Measurements from ENCODE around the gene MTHFD2L. TPM values are rescaled to one million over a fixed set of nuclear protein-coding genes. Genes with fewer than 3 reads are reported as not detected.

Gene MTHFD2L
- total and polyA plus RNA-seq, 2 donors (not counting 3 experiments of a cell fraction or from before 2014, with no cell fraction given): 6.9 to 15.2 TPM

- ChIA-PET POLR2A (no interaction called here), CTCF (interaction anchor here (0.7 to 0.8 kb wide), 2 partner anchors 9 to 34 kb away, joined by 3 to 4 read pairs; no protein-coding TSS in a partner anchor)
- no peaks in the 10 kb centered on the region for H3K4me1 ChIP-seq (ENCODE audit: control insufficient read depth, extremely low read depth, insufficient read depth, low read length)
Measured at GRCh38 chr4:74223098-74223497, 65.2 kb downstream of the MTHFD2L start.

More at GRCh38 chr4:74223098-74223497, 65.2 kb downstream of the MTHFD2L start:
- no peaks in the 10 kb centered on the region for H3K36me3 ChIP-seq (ENCODE audit: control insufficient read depth in 2 of 2, extremely low read depth in 1 of 2, insufficient read depth in 2 of 2, low read length in 2 of 2)
- no peaks in the 10 kb centered on the region for H3K9me3 ChIP-seq (replicated peaks; ENCODE audit: control insufficient read depth, insufficient read depth, low read length)
- no peaks in the 10 kb centered on the region for H3K9me1 ChIP-seq (replicated peaks; ENCODE audit: control insufficient read depth, extremely low read depth, insufficient read depth, low read length)
- no peak for DNase-seq (ENCODE audit: low read depth, low spot score)
- H3K79me2 ChIP-seq (ENCODE audit: control insufficient read depth, insufficient read depth, low read length): no peaks in the 10 kb centered on the region
- H3K27me3 ChIP-seq (ENCODE audit: control insufficient read depth in 2 of 2, insufficient read depth in 2 of 2, low read length in 2 of 2): no peaks in the 10 kb centered on the region
- no TSS peak for BruUV-seq (replicated peaks)
- dilution Hi-C loops (cut with MboI; ENCODE audit: extremely low pct_ligation_motif_present, low sequenced_read_pairs) (no loop called here), intact Hi-C loops (cut with micrococcal nuclease) (no loop called here)
- no peak overlapping the region for H3K9ac ChIP-seq (replicated peaks; ENCODE audit: extremely low read depth, insufficient read depth, low read length)
- no peak overlapping the region for H3K4me3 ChIP-seq (replicated peaks in 1 of 3; ENCODE audit: insufficient read depth in 1 of 3, low read depth in 1 of 3, low read length in 3 of 3)
- no peak for FAIRE-seq
- TF ChIP-seq MAX (IDR thresholded peaks at IDR 0.05; ENCODE audit: insufficient read depth, insufficient read length) (no peak), POLR2A (IDR thresholded peaks at IDR 0.05; ENCODE audit: low read depth, low read length) (no peak), JUN (IDR thresholded peaks at IDR 0.05; ENCODE audit: borderline replicate concordance, insufficient read depth, insufficient read length, low read depth) (no peak), CTCF (IDR thresholded peaks at IDR 0.05; ENCODE audit: extremely low read depth in 1 of 2, insufficient read depth in 1 of 2, low read depth in 1 of 2, low read length in 2 of 2) (no peak), GATA2 (IDR thresholded peaks at IDR 0.05; ENCODE audit: insufficient read depth, insufficient read length, low read depth, low read length) (no peak), POLR2AphosphoS5 (IDR thresholded peaks at IDR 0.05; ENCODE audit: insufficient read depth, low read depth, low read length) (no peak), MYC (IDR thresholded peaks at IDR 0.05; ENCODE audit: low read depth, low read length) (no peak), EZH2 (IDR thresholded peaks at IDR 0.05; ENCODE audit: borderline replicate concordance, low read depth, low read length, severe bottlenecking) (no peak), FOS (IDR thresholded peaks at IDR 0.05; ENCODE audit: borderline replicate concordance, insufficient read depth, low read length) (no peak)
- no peak overlapping the region for H2AFZ ChIP-seq (ENCODE audit: low read depth, low read length)
- H4K20me1 ChIP-seq (replicated peaks; ENCODE audit: control insufficient read depth, extremely low read depth, insufficient read depth, low read length): no peaks in the 10 kb centered on the region
- H3K27ac ChIP-seq (ENCODE audit: insufficient read depth, low read depth, low read length): no peak overlapping the region
- H3K4me2 ChIP-seq (ENCODE audit: insufficient read depth, low read length): no peak overlapping the region
